ENCODE results near the gene LETMD1. TPM values are rescaled to one million over a fixed set of nuclear protein-coding genes. Genes with fewer than 3 reads are reported as not detected.

LETMD1 gene
- polyA plus RNA-seq, 1 of the 3 experiments (the other 2 are of a cell fraction): 67.8 TPM

- no peak for TF ChIP-seq FOXJ3 (CRISPR knock-in tag; IDR thresholded peaks at IDR 0.05)
Observed at GRCh38 chr12:51070004-51070403, 21.9 kb downstream of the LETMD1 start (continued).

GRCh38 chr12:51071663-51072062, 23.5 kb downstream of the LETMD1 start:
- H3K4me2 ChIP-seq: no peak overlapping the region
- H3K9me3 ChIP-seq: no peaks in the 10 kb centered on the region
- CTCF ChIA-PET: no interaction called here
- whole genome bisulfite sequencing (ENCODE audit: low lambda C conversion rate): 95% methylated on average over 2 of the region's 2 CpGs
- H3K4me1 ChIP-seq (ENCODE audit: control insufficient read depth in 1 of 2, insufficient read depth in 2 of 2, low read depth in 1 of 2, low read length in 1 of 2): no peaks in the 10 kb centered on the region
- no peak for DNase-seq
- no peak overlapping the region for H2AFZ ChIP-seq (ENCODE audit: low read depth)
- H3K79me2 ChIP-seq (ENCODE audit: insufficient read depth): peaks cover 41% of the 10 kb centered on the region
- TF ChIP-seq TEAD4 (IDR thresholded peaks at IDR 0.05; ENCODE audit: borderline replicate concordance, insufficient read depth) (no peak), JUND (IDR thresholded peaks at IDR 0.05) (no peak), SMC3 (IDR thresholded peaks at IDR 0.05; ENCODE audit: low read depth, low read length) (no peak), USF2 (IDR thresholded peaks at IDR 0.05; ENCODE audit: borderline replicate concordance, low read depth, low read length) (no peak)
- H3K36me3 ChIP-seq (replicated peaks in 1 of 2; ENCODE audit: control insufficient read depth in 1 of 2, insufficient read depth in 2 of 2, low read length in 1 of 2): peaks cover 50 to 64% of the 10 kb centered on the region in 2 experiments
- POLR2A ChIA-PET: no interaction called here
- no peak overlapping the region for H3K27ac ChIP-seq (ENCODE audit: low read depth in 2 of 2, low read length in 1 of 2)
- no peaks in the 10 kb centered on the region for H3F3A ChIP-seq (replicated peaks; ENCODE audit: insufficient read depth)
- no peaks in the 10 kb centered on the region for H3K9me2 ChIP-seq
- no peak overlapping the region for H3K9ac ChIP-seq
- peaks cover 23% of the 10 kb centered on the region for H4K20me1 ChIP-seq (ENCODE audit: insufficient read depth)
- no peak overlapping the region for H3K4me3 ChIP-seq (ENCODE audit: low read depth in 2 of 2, low read length in 1 of 2)
- H3K27me3 ChIP-seq (ENCODE audit: insufficient read depth): no peaks in the 10 kb centered on the region

GRCh38 chr12:51075390-51075789, 27.3 kb downstream of the LETMD1 start:
- CTCF ChIA-PET: interaction anchor here (0.9 to 1.4 kb wide), 3 partner anchors 14 to 266 kb away, joined by 3 to 4 read pairs (median 4); no protein-coding TSS in a partner anchor
- POLR2A ChIA-PET: interaction anchor here (1.6 kb wide), 1 partner anchor 8 kb away, joined by 9 read pairs; the partner anchor contains the start of gene CSRNP2

More at GRCh38 chr12:51075390-51075789, 27.3 kb downstream of the LETMD1 start:
- WGBS (ENCODE audit: low lambda C conversion rate): 93% methylated on average over 5 of the region's 5 CpGs
- H3F3A ChIP-seq (replicated peaks; ENCODE audit: insufficient read depth): no peaks in the 10 kb centered on the region
- peaks cover 25 to 45% of the 10 kb centered on the region in 2 experiments for H3K36me3 ChIP-seq (replicated peaks in 1 of 2; ENCODE audit: control insufficient read depth in 1 of 2, insufficient read depth in 2 of 2, low read length in 1 of 2)
- no peaks in the 10 kb centered on the region for H3K9me2 ChIP-seq
- no peaks in the 10 kb centered on the region for H3K27me3 ChIP-seq (ENCODE audit: insufficient read depth)
- H2AFZ ChIP-seq (ENCODE audit: low read depth): no peak overlapping the region
- no peak for DNase-seq
- no peak overlapping the region for H3K9ac ChIP-seq
- H3K4me3 ChIP-seq (ENCODE audit: low read depth in 2 of 2, low read length in 1 of 2): no peak overlapping the region
- no peak overlapping the region for H3K27ac ChIP-seq (ENCODE audit: low read depth in 2 of 2, low read length in 1 of 2)
- peaks cover 75% of the 10 kb centered on the region for H3K79me2 ChIP-seq (ENCODE audit: insufficient read depth)
- no peaks in the 10 kb centered on the region for H3K9me3 ChIP-seq
- H3K4me2 ChIP-seq: no peak overlapping the region
- peaks cover 4 to 5% of the 10 kb centered on the region in 2 experiments; a peak in 1 of 4 replicates for H3K4me1 ChIP-seq (ENCODE audit: control insufficient read depth in 1 of 2, insufficient read depth in 2 of 2, low read depth in 1 of 2, low read length in 1 of 2)
- no peak for TF ChIP-seq CHD2 (IDR thresholded peaks at IDR 0.05; ENCODE audit: low read length, partially characterized antibody)
- TF ChIP-seq RAD21 (IDR thresholded peaks at IDR 0.05; ENCODE audit: low read length): no peak
- TF ChIP-seq TCF12 (IDR thresholded peaks at IDR 0.05): no peak
- TF ChIP-seq MXI1 (IDR thresholded peaks at IDR 0.05; ENCODE audit: low read depth, low read length): no peak
- TF ChIP-seq EP300 (IDR thresholded peaks at IDR 0.05; ENCODE audit: borderline replicate concordance in 1 of 2, low read depth in 1 of 2, low read length in 1 of 2): no peak
- TF ChIP-seq RXRA (IDR thresholded peaks at IDR 0.05; ENCODE audit: borderline replicate concordance, low read depth): no peak
- TF ChIP-seq FOSL2 (IDR thresholded peaks at IDR 0.05; ENCODE audit: borderline replicate concordance, low read depth): no peak
- H4K20me1 ChIP-seq (ENCODE audit: insufficient read depth): peaks cover 47% of the 10 kb centered on the region
